HG03432 (cell line): ENCODE results near the gene AFF3.
A peak's percentile ranks its signal among the peaks of the same experiment; 100 is the strongest.
"Not testable (repeated sequence)": the region's sequence is repeated elsewhere in the genome, so short reads cannot be mapped to it uniquely, and the experiment has no call there.

Source experiments
- ATAC-seq: cut with Tn5 transposase; IDR thresholded peaks from one replicate; pipeline ENCODE4 v1.9.1; 2021; ENCODE audit warnings: mild to moderate bottlenecking, moderate library complexity; ENCODE audit not compliant: unreplicated experiment

AFF3 gene, protein sequence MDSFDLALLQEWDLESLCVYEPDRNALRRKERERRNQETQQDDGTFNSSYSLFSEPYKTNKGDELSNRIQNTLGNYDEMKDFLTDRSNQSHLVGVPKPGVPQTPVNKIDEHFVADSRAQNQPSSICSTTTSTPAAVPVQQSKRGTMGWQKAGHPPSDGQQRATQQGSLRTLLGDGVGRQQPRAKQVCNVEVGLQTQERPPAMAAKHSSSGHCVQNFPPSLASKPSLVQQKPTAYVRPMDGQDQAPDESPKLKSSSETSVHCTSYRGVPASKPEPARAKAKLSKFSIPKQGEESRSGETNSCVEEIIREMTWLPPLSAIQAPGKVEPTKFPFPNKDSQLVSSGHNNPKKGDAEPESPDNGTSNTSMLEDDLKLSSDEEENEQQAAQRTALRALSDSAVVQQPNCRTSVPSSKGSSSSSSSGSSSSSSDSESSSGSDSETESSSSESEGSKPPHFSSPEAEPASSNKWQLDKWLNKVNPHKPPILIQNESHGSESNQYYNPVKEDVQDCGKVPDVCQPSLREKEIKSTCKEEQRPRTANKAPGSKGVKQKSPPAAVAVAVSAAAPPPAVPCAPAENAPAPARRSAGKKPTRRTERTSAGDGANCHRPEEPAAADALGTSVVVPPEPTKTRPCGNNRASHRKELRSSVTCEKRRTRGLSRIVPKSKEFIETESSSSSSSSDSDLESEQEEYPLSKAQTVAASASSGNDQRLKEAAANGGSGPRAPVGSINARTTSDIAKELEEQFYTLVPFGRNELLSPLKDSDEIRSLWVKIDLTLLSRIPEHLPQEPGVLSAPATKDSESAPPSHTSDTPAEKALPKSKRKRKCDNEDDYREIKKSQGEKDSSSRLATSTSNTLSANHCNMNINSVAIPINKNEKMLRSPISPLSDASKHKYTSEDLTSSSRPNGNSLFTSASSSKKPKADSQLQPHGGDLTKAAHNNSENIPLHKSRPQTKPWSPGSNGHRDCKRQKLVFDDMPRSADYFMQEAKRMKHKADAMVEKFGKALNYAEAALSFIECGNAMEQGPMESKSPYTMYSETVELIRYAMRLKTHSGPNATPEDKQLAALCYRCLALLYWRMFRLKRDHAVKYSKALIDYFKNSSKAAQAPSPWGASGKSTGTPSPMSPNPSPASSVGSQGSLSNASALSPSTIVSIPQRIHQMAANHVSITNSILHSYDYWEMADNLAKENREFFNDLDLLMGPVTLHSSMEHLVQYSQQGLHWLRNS (N-terminal part only)

GRCh38 chr2:100142393-100142792 lies at the start of gene AFF3:
TSS of gene AFF3 (minus strand) at chr2:100142590. CDS start at chr2:100104454, 38,136 bp downstream.
- peak; percentile 99 for ATAC-seq

DNA sequence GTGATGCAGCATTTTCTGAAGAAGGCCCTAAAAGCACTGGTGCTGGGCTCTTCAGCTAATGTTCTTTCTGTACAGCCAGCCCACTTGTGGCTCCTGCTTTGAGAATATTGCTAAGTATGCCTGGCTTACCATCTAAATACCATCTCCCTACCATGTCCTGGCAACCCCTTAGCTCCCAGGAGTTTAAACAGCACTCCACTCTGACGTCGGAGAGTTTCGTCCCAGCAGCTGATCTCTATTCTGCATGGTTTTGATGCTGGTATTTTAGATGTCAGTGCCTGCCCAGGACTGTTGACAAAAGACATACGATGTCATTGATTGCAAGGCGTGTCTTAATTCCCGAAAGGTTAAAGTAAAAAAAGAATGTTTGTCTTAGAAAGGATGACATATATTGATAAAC lies 47.0 kb upstream of the AFF3 start:
- no peak for ATAC-seq

DNA sequence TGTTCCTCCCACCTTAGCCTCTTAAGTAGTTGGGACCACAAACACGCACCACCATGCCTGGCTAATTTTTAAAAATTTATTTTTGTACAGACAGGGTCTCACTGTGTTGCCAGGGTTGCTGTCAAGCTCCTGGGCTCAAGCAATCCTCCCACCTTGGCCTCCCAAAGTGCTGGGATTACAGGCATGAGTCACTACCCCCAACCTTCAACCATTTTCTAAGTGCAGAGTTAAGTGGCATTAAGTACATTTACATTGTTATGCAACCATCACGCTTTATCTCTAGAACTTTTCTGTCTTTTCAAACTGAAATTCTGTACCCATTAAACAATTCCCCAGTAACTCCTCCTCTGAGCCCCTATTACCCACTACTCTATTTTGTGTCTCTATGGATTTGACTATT lies 45.9 kb upstream of the AFF3 start:
- no peak for ATAC-seq

DNA sequence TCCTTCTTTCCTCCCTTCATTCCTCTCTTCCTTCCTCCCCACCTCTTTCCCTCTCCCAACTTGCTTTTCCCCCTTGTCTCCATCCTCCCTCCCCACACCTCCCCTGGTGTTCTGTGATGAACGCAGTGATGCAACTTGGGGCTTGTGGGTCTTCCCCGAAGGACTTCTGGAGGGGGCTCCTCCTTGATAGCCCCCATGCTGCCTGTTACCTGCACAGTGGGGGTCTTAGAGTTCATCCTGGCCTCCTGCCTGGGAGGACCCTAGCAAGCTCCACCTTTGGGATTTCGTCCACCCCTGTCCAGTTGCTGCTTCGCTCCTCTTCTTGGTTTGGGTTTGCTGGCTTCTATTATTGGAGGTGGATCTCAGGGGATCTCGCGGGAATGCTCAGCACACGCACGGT lies 43.7 kb upstream of the AFF3 start:
- no peak for ATAC-seq

- no peak for ATAC-seq
Observed at GRCh38 chr2:100185516-100185915, 43.1 kb upstream of the AFF3 start.

DNA sequence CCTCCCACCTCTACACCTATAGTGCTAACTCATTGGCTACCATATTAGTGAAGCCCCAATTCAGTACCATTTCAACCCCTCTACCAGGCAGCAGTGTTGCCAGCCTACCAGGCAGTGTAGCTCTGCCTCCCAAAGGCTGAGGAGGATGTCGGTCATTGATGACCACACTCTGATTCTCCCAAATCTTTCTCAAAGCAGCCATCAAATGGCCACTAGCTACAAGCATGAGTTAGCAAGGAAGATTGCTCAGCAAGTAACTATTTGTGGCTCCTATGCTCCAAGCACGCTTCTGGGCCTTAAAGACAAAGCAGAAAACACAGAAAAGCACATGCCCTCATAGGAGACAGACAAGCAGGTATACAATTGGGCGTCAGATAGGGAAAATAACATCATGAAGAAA lies 42.7 kb upstream of the AFF3 start:
- no peak for ATAC-seq

GRCh38 chr2:100184055-100184737 lies 41.8 kb upstream of the AFF3 start:
- no peak for ATAC-seq

GRCh38 chr2:100182494-100183361 lies 40.3 kb upstream of the AFF3 start:
- ATAC-seq, result no peak

GRCh38 chr2:100180503-100180902 lies 38.1 kb upstream of the AFF3 start:
- no peak for ATAC-seq

DNA sequence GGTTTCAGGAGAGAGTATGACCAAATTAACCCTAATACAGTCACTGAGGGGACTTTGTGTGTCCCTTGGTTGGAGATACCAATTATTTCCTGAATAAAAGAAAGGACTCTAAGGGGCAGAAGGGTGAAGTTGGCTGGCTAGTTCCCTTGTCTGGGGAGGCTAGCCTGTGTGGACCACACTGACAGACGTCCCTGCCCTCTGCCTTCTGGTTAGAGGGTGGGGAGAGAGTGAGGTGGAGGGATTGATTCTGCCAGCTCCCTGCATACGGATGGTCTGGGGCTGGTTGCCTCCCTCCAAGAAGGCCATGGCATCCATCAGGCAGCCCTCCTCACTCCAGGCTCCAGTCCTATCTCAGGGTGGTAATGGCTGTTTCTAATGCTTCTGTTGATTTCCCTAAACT lies 37.4 kb upstream of the AFF3 start:
- no peak for ATAC-seq

DNA sequence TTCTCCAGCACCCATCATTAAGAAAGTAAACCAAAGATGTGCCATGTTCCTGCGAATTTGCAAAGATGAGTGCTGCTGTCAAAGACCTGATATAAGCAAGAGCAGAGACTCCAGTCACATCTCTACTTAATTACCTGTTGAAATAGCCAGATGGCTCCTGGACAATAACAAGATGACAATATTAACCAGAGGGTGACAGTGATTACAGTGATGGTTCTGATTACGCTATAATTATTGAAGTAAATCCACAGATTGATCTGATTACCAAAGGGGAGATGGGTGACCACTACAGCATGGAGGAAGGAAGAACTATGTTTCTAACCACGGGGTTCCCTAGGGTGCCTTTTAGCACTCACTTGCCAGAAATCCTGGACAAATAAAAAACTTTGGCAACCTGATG lies 36.5 kb upstream of the AFF3 start:
- no peak for ATAC-seq

DNA sequence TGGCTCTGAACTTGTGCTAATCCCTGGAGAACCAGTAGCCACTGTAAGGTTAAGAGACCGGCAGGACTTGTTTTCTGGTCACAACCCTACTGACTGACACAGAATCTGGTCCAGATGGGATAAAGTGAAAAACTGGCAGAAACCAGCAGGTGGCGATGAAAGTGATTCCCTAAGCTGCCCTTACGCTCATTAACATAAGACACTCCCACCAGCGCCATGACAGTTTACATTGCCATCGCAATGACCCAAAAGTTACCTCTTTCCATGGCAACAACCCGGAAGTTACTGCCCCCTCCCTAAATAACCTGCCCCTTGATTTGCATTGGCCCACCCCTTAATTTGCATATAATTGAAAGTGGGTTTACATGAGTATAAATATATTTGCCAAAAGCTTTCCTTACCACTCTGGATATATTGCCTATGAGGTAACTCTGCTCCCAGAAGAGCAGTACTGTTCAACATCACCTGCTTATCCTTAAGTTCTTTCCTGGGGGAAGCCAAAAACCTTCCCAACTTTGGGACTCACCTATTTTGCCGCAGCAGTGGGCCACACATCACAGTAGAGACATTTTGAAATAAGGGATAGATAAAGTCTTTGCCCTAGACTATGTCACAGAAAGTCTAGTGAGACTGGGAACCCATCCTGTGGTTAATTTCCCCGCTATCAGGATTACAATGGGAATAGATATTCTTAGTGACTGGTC lies 35.8 kb upstream of the AFF3 start:
- no peak for ATAC-seq

- no peak for ATAC-seq
Observed at GRCh38 chr2:100176925-100177324, 34.5 kb upstream of the AFF3 start.

- no peak for ATAC-seq
Observed at GRCh38 chr2:100174026-100174431, 31.6 kb upstream of the AFF3 start.

DNA sequence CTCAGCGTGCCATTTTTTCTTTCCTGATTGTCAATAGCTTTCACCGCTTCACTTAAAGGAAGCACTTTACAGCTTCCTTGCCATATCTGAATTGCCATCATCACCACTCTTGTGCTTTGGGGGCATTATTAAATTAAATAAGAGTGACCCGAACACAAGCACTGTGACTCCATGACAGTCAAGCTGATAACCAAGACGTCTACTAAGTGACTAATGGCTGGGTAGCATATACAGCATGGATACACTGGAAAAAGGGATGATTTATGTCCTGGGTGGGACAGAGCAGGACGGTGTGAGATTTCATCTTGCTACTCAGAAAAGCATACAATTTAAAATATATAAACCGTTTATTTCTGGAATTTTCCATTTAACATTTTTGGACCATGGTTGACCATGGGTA lies 24.3 kb upstream of the AFF3 start:
- ATAC-seq, result no peak

DNA sequence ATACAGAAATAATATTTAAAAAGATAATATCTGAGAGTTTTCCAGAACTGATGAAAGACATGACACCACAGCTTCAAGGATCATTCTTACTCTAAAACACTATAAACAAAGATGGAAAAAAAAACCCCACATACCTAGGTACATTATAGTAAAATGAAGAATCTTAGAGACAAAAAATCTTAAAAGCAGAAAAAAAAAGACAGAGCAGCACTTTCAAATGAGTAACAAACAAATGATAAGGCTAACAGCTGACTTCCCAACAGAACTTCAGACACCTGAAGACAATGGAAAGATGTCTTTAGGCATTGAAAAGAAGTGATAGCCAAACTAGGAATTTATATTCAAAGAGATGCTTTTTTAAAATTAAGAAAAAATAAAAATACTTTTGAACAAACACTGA lies 21.2 kb upstream of the AFF3 start:
- no peak for ATAC-seq

DNA sequence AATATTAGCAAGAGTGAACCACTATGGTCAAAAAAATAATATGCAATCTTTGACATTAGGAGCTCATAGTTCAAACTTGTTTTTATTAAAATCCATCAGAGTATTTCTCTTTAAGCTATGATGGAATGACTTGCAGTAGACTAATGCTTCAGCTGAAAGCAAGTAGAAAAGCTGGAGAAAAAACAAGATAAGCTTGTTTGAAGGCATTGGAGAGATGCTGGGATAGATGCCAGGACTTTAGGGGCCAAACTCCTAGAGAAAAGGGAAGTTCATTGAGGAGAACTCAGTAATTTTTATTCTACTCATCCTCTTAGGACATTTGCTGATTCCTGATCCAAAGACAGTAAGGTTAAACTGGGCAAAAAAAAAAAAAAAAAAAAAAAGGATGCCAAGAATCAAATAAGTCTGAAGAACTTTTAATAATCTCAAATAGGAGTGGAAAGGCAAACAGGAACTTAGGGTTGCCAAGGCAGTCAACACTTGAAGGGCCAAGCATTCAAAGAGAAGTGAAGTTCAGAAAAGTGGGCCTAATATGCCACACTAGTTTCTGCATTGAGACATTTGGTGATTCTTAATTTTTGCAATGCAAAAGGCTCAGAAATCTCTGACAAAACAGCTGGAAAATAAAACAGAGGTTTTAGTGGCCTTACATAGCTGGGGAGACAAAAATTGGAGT lies 19.7 kb upstream of the AFF3 start:
- ATAC-seq, result no peak

- no peak for ATAC-seq
Observed at GRCh38 chr2:100160396-100160795, 18.0 kb upstream of the AFF3 start.

DNA sequence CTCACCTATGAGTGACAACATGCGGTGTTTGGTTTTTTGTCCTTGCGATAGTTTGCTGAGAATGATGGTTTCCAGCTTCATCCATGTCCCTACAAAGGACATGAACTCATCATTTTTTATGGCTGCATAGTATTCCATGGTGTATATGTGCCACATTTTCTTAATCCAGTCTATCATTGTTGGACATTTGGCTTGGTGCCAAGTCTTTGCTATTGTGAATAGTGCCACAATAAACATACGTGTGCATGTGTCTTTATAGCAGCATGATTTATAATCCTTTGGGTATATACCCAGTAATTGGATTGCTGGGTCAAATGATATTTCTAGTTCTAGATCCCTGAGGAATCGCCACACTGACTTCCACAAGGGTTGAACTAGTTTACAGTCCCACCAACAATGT lies 9.4 kb upstream of the AFF3 start:
- ATAC-seq, result not testable (repeated sequence)
